Endothelial cell (in vitro differentiated cells): ENCODE results near the gene IL1RAP. TPM values are rescaled to one million over a fixed set of nuclear protein-coding genes. Genes with fewer than 3 reads are reported as not detected.

ENCODE experiments used
- DNase-seq: peaks from one replicate; pipeline ENCODE4 v3.0.0; 2021; ENCODE audit warnings: low spot score
- H3K27ac Mint-ChIP-seq: one replicate; pipeline ENCODE4 v1.8.0; 2021; ENCODE audit warnings: mixed read lengths, inconsistent platforms; ENCODE audit not compliant: unreplicated experiment
- H3K27me3 Mint-ChIP-seq: one replicate; pipeline ENCODE4 v1.8.0; 2021; ENCODE audit warnings: mild to moderate bottlenecking, moderate library complexity, mixed read lengths, inconsistent platforms; ENCODE audit not compliant: unreplicated experiment
- H3K36me3 Mint-ChIP-seq: one replicate; pipeline ENCODE4 v1.8.0; 2021; ENCODE audit warnings: mild to moderate bottlenecking, low read depth, mixed read lengths, inconsistent platforms; ENCODE audit not compliant: unreplicated experiment
- H3K4me1 Mint-ChIP-seq: one replicate; pipeline ENCODE4 v1.8.0; 2021; ENCODE audit warnings: mild to moderate bottlenecking, mixed read lengths, inconsistent platforms; ENCODE audit not compliant: unreplicated experiment
- H3K4me3 Mint-ChIP-seq: one replicate; pipeline ENCODE4 v1.8.0; 2021; ENCODE audit warnings: mild to moderate bottlenecking, mixed read lengths, inconsistent platforms; ENCODE audit not compliant: unreplicated experiment
- H3K9me3 Mint-ChIP-seq: one replicate; pipeline ENCODE4 v1.8.0; 2021; ENCODE audit warnings: mixed read lengths, inconsistent platforms; ENCODE audit not compliant: unreplicated experiment
- total RNA-seq: library from RNA; stranded (reverse); fragmentation: NEBNext Ultra II Directional; extraction: Animal tissue kit (Norgen Biotek cat#: 25700); gene quantifications from one replicate; pipeline ENCODE4 v1.2.1, GENCODE V29; 2021; ENCODE audit not compliant: unreplicated experiment
- TF ChIP-seq, protein P1 (sequence below): fragments of 200-600 bp; sonication (generic); IDR thresholded peaks from one replicate; pipeline ENCODE4 v1.5.0; 2021; ENCODE audit warnings: antibody characterized with exemption; ENCODE audit not compliant: unreplicated experiment

Gene IL1RAP
- total RNA-seq, 1 donor from 2014 or later, result 7.7 TPM

DNA sequence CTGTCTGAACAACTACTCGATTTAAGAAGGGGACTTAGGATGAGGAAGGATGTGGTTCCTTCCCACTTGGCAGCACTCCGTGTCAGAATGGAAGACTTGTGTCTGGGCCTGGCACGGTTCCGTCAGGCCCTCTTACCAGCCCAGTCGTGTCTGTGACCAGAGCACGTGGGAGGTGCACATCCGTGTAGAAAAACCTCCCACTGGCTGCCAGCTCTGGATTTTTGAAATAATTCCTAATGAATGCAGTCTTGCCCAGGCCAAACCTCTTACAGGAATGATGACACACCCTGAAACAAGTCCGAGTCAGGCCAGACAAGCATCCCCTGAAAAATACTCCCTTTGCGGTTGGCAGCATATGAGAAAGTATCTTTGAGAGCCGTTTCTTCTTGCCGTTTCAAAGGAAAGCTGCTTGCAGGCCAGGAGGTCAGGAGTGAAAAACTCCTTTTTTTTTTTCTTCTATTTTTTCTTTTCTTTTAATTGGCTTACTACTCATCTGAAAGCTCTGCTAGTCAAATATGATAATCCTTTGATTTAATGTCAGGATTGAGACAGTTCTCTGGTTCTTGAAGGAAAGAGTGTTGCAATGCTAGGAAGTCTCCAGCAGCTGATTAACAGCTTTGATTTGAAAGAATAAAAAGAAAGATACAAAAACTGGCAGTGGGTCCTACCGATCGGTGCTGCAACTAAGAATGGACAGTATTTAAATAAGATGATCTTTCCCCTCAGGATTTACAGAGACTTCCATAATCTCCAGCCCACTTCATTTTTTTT is 19.8 kb downstream of the IL1RAP start:
- Mint-ChIP-seq H3K27ac (no peak overlapping the region), H3K36me3 (no peaks in the 10 kb centered on the region), H3K9me3 (no peaks in the 10 kb centered on the region), H3K4me3 (no peak overlapping the region), H3K4me1 (peaks cover 20% of the 10 kb centered on the region), H3K27me3 (no peaks in the 10 kb centered on the region)
- DNase-seq, result no peak
- TF ChIP-seq, protein P1, sequence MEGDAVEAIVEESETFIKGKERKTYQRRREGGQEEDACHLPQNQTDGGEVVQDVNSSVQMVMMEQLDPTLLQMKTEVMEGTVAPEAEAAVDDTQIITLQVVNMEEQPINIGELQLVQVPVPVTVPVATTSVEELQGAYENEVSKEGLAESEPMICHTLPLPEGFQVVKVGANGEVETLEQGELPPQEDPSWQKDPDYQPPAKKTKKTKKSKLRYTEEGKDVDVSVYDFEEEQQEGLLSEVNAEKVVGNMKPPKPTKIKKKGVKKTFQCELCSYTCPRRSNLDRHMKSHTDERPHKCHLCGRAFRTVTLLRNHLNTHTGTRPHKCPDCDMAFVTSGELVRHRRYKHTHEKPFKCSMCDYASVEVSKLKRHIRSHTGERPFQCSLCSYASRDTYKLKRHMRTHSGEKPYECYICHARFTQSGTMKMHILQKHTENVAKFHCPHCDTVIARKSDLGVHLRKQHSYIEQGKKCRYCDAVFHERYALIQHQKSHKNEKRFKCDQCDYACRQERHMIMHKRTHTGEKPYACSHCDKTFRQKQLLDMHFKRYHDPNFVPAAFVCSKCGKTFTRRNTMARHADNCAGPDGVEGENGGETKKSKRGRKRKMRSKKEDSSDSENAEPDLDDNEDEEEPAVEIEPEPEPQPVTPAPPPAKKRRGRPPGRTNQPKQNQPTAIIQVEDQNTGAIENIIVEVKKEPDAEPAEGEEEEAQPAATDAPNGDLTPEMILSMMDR, result no peak

DNA sequence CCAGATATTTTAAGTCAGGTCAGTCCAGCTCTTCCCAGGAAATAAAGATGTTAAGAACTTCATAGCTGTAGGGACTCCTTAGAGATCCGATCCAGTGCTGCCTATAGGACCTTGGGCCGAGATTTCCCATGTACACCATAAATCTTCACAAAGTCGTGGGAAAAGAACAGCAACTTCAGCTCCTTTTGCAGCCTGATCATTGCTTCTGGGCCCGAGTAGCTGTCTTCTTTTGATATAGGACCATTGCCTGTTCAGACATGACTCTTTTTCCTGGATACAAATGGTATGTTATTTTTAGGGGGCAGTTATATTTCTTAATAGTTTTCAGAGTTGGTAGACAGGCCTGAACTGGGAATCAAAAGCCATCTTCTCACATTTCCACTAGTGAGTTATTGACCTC is 20.5 kb downstream of the IL1RAP start:
- no peaks in the 10 kb centered on the region for H3K36me3 Mint-ChIP-seq
- no peak overlapping the region for H3K4me3 Mint-ChIP-seq
- H3K9me3 Mint-ChIP-seq, result no peaks in the 10 kb centered on the region
- TF ChIP-seq, protein P1, result no peak
- H3K4me1 Mint-ChIP-seq, result peaks cover 16% of the 10 kb centered on the region
- H3K27me3 Mint-ChIP-seq, result no peaks in the 10 kb centered on the region
- DNase-seq, result no peak
- H3K27ac Mint-ChIP-seq, result no peak overlapping the region

DNA sequence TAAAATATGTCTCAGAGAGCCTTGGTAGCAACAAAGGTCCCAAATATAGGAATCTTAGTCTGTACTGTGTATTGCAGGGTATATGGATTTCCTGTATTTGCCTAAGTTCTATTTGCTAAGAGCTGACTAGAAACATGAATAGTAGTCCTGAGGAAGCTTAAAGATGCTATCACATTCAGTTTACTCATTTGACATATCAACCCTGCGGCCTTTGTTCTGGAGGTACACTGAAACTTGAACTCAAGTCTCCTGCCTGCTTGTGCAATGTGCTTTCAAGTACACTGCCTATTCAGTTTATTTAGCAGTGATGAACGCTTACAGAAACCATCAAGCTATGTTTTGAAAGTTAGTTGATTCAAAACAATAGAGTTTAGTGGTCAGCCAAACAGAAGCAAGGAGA is 21.1 kb downstream of the IL1RAP start:
- Mint-ChIP-seq H3K9me3 (no peaks in the 10 kb centered on the region), H3K4me1 (peaks cover 16% of the 10 kb centered on the region)

DNA sequence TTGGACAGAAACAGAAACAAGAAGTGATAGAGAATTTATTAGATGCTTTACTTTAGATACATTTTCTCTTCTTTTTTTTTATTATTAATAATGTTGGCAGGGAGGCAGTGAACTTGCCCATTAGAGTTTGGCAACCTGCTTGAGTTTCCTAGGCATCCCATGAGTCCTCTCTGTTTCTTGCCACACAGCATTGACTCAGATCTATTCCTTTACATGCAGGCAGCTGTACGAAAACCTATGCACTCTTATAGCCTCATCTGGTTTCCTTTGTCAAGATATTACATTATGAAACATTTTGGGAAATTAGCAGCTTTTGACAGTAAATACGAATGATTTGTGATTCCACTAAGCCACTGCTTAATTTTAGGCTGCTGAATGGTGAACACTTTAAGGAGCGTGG is 23.3 kb downstream of the IL1RAP start:
- Mint-ChIP-seq H3K27me3 (no peaks in the 10 kb centered on the region), H3K27ac (no peak overlapping the region), H3K36me3 (no peaks in the 10 kb centered on the region), H3K4me3 (no peak overlapping the region), H3K9me3 (no peaks in the 10 kb centered on the region), H3K4me1 (peaks cover 11% of the 10 kb centered on the region)
- no peak for DNase-seq
- TF ChIP-seq, protein P1, result no peak

More for the DNA sequence above, 21.1 kb downstream of the IL1RAP start:
- no peak for DNase-seq
- Mint-ChIP-seq H3K36me3 (no peaks in the 10 kb centered on the region), H3K27me3 (no peaks in the 10 kb centered on the region), H3K4me3 (no peak overlapping the region), H3K27ac (no peak overlapping the region)
- TF ChIP-seq, protein P1, result no peak

DNA sequence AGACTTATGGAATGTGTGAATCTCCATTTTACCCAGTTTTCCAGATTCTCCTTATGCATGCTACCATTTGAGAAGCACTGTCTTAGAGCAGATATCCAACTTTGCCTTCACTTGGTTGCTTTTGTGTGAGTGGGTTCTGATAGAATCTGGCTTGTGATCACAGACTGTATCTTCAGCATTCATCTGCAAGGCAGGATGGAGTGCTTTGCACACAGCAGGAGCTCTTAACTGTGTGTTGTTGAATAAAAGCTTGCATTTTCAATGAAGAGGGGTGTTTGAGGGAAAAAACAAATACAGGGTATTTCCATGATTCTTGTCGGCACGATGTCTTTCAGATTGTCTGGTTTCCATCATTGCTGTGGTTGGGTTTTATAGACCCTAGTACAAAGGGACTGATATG is 24.4 kb downstream of the IL1RAP start:
- Mint-ChIP-seq H3K27ac (no peak overlapping the region), H3K9me3 (no peaks in the 10 kb centered on the region), H3K36me3 (no peaks in the 10 kb centered on the region), H3K27me3 (no peaks in the 10 kb centered on the region), H3K4me1 (peaks cover 3% of the 10 kb centered on the region), H3K4me3 (no peak overlapping the region)
- no peak for DNase-seq
- TF ChIP-seq, protein P1, result no peak
